Activated naive CD4-positive, alpha-beta T cell treated with anti-CD3 and anti-CD28 coated beads, Interleukin-2, amount 50 U/mL, for 72 hours (primary cell): ENCODE results near the gene PRRG1. TPM values are rescaled to one million over a fixed set of nuclear protein-coding genes. Genes with fewer than 3 reads are reported as not detected.
"Not testable (repeated sequence)": the region's sequence is repeated elsewhere in the genome, so short reads cannot be mapped to it uniquely, and the experiment has no call there.

ENCODE experiments used
- ATAC-seq, 2 donors: fragments of 150-1000 bp; cut with Tn5 transposase; 2 replicates each; pipeline ENCODE4 v1.10.0; 2021; ENCODE audit warnings: mild to moderate bottlenecking in 2 of 2, moderate library complexity in 2 of 2
- DNase-seq, 2 donors: peaks; one replicate each; pipeline ENCODE4 v3.0.0; 2021 to 2022; ENCODE audit warnings: low spot score in 2 of 2
- H3K27ac Mint-ChIP-seq, 2 donors: one replicate each; pipeline ENCODE4 v1.8.0; 2022; ENCODE audit warnings: mild to moderate bottlenecking in 2 of 2, mixed read lengths in 2 of 2
- H3K36me3 Mint-ChIP-seq, 2 donors: one replicate each; pipeline ENCODE4 v1.8.0; 2022; ENCODE audit warnings: mixed read lengths in 2 of 2
- H3K9me3 Mint-ChIP-seq, 2 donors: one replicate each; pipeline ENCODE4 v1.8.0; 2022; ENCODE audit warnings: mixed read lengths in 2 of 2
- total RNA-seq, 2 donors: library from RNA; stranded (reverse); gene quantifications; one replicate each; pipeline ENCODE4 v1.2.3, GENCODE V29; 2022

The PRRG1 gene
- total RNA-seq, 2 donors from 2014 or later: not detected

DNA sequence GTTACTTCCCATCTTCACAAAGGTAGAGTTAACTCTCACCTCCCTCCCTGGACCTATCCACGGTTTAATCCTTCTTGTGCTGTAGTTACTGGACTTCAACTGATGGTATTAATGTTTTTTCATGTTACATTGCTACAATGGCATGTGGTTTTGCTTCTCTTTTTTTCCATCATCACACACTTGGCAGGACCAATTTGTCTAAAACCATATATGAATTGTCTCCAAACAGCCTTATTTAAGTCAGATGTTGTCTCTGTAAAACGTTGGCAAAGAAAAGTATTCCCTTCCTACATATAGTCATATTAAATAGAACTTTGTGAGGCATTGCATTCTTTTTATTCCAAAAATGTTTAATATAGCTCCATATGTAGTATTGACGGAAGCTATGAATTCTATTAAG lies 15.5 kb downstream of the PRRG1 start:
- Mint-ChIP-seq H3K9me3 (peaks cover 0 to 4% of the 10 kb centered on the region in 2 donors), H3K27ac (no peak overlapping the region), H3K36me3 (no peaks in the 10 kb centered on the region)
- ATAC-seq (no peak), DNase-seq (no peak)

DNA sequence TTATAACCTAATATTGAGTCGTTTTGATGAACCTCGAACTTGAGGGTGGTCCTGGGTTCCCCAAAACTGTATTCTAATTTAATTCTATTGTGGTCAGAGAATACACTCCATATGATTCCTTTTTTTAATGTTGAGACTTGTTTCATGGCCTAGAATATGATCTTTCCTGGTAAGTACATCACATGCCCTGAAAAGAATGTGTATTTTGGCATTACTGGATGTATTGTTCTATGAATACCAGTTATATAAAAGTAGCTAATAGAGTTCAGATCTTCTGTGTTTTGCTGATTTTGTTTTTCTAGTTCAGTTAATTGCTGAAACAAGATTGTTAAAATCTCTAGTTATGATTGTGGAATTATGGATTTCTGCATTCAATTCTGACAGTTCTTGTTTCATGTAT lies 18.8 kb downstream of the PRRG1 start:
- Mint-ChIP-seq H3K27ac (no peak overlapping the region), H3K36me3 (no peaks in the 10 kb centered on the region), H3K9me3 (no peaks in the 10 kb centered on the region)
- ATAC-seq (no peak), DNase-seq (no peak)

DNA sequence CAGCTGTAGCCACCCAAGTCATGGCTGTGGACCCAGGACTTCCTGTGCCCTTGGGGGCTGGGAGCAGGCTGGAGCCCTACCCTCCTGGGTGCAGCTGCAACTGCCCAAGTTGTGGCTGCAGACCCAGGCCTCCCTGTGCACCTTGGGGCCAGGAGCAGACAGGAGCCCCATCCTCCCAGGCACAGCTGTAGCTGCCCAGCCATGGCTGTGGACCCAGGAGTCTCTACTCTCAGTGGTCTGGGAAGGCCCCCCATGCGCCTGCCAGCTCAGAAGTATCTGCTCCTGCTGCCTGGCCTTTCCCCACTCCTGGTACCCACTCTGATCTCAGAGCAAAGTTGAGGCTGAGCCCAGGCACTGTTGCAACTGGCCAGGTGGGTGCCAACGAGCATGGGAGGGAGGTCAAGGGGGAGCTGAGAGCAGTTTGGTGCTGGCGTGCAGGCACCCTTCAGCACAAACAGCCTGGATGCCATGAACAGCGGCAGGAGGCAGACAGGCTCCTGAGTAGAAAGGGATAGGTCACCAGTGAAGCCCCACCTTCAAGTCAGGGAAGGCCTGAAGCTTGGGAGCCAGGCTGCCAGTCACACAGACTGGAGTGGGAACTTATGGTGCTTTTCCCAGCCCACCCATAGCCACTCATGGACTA lies 21.5 kb downstream of the PRRG1 start:
- Mint-ChIP-seq H3K36me3 (no peaks in the 10 kb centered on the region), H3K9me3 (no peaks in the 10 kb centered on the region), H3K27ac (no peak overlapping the region)
- no peak for DNase-seq
- ATAC-seq: no peak

DNA sequence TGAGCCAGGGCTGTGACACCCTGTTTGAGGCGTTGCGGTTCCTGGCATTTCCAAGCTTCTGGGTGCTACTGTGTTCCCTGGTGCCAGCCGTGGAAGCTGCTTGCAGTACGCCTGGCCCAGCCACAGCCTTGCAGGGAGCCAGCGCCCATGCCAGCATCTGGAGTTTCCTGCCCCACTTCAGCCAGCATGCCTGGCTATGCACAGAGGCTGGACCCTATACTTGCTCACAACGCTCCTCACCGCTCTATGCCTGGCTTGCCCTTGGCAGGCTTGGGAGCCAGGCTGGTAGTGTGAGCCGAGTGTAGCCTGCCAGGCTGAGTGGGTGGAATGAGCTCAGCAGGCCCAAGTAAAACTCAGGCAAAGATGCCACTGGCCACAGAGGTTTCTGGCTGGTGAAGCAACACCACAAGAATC lies 22.4 kb downstream of the PRRG1 start:
- DNase-seq (no peak), ATAC-seq (no peak)
- Mint-ChIP-seq H3K36me3 (no peaks in the 10 kb centered on the region), H3K27ac (no peak overlapping the region), H3K9me3 (no peaks in the 10 kb centered on the region)

DNA sequence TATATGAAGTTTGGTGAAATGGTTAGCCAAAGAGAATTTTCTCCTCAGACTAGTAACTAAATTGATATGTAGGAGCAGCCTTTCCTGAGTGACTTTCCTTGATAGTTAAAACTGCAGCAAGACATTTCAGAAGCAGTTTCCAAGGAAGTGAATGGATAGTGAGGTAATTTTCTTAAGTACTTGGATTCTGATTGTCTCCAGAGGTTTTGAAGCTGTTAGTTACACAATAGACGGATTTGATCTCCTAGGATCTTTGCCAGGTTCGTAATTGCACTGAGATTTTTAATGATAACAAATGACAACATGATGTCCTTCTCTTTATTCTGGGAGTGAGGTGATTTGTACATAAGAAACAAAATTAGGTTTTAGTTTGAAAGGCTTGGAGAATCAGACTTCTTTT lies 29.2 kb downstream of the PRRG1 start:
- Mint-ChIP-seq H3K36me3 (no peaks in the 10 kb centered on the region), H3K27ac (no peak overlapping the region), H3K9me3 (no peaks in the 10 kb centered on the region)
- ATAC-seq (no peak), DNase-seq (no peak)

DNA sequence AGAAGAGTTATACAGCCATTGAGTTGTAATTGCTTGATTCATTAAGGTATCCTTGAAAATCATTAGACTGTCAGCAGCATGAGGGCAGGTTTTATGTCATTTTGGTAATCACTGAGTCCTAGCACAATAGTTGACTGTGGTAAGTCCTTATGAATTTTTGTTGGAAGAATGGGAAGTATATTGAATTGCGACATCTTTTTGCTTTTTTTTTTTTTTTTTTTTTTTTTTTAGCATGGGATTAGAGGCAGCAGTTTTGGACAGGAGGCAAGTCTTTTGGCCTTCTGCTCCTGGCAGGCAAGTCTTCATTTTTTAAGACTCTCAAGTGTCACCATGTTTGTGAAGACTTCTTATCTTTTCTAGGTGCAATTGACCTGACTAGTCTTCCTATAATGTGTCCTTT lies 29.7 kb downstream of the PRRG1 start:
- Mint-ChIP-seq H3K9me3 (no peaks in the 10 kb centered on the region), H3K27ac (no peak overlapping the region), H3K36me3 (no peaks in the 10 kb centered on the region)
- DNase-seq (no peak), ATAC-seq (no peak)

DNA sequence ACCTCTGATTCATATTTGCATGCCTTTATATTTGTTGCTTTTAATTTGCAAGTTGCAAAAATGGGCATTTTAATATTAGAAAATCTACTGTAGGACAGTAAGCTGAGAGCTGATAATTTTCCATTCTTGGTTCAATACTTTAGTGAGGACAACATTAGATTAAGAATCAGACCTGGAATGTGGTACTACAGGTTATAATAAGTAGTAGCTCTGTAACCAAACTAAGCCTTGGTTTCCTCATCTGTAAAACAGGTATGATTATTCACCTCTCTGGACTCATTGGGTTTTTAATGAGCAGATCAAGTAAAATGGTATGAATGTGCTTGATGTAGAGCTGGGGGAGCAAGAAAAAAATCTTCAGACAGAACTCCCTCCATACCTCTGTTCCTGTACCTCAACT lies 31.1 kb downstream of the PRRG1 start:
- H3K36me3 Mint-ChIP-seq: no peaks in the 10 kb centered on the region
- H3K27ac Mint-ChIP-seq: no peak overlapping the region
- no peak for ATAC-seq
- no peaks in the 10 kb centered on the region for H3K9me3 Mint-ChIP-seq
- DNase-seq: no peak

DNA sequence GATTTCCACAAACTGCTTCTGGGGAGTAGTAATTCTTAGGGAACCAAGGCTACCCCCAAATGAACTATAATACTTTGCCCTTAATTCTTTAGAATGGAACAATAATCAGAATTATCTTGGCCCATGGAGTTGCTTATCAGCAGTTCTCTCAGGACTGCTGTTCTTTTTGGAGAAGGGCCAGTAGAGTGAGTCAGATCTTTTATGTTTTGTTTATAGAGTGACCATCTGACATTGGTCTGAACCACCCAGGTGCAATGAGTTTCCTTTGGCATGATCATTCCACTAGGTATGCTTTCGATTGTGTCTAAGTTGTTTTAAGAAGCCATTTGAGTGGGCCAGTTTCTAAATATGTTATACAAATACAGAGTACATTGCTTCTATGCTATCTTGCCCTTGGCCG lies 31.8 kb downstream of the PRRG1 start:
- no peak for DNase-seq
- no peak overlapping the region for H3K27ac Mint-ChIP-seq
- no peaks in the 10 kb centered on the region for H3K36me3 Mint-ChIP-seq
- no peaks in the 10 kb centered on the region for H3K9me3 Mint-ChIP-seq
- ATAC-seq: no peak

DNA sequence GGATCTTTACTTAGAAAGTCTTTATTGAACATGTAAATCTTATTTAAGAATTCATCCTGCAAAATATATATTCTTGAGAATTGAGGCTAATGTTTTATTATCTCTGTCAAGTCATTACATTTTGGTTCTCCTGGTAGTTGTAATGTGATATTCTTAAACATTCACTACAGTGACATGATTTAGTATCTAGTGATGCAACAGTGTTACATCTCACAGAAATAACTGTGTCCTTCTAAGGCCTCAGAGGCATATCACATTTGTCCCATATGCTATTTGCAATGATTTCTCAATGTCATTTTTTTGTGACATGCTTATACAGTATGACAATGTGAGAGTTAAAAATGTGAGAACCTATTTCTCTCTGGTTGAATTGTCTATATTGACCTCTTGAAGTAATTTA lies 34.1 kb downstream of the PRRG1 start:
- no peak for ATAC-seq
- Mint-ChIP-seq H3K27ac (no peak overlapping the region), H3K36me3 (no peaks in the 10 kb centered on the region), H3K9me3 (no peaks in the 10 kb centered on the region)
- no peak for DNase-seq

DNA sequence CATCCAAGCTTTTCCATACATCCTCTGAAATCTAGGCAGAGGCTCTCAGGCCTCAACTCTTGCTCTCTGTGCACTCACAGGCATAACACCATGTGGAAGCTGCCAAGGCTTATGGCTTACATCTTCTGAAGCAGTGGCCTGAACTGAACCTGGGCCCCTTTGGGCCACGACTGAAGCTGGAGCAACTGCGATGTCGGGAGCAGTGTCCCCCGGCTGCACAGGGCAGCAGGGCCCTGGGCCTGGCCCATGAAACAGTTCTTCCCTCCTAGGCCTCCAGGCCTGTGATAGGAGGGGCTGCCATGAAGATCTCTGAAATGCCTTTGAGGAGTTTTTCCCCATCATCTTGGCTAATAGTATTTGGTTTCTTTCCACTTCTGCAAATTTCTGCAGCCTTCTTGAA lies 39.2 kb downstream of the PRRG1 start:
- Mint-ChIP-seq H3K36me3 (no peaks in the 10 kb centered on the region), H3K9me3 (no peaks in the 10 kb centered on the region), H3K27ac (no peak overlapping the region)
- DNase-seq (no peak), ATAC-seq (no peak)

DNA sequence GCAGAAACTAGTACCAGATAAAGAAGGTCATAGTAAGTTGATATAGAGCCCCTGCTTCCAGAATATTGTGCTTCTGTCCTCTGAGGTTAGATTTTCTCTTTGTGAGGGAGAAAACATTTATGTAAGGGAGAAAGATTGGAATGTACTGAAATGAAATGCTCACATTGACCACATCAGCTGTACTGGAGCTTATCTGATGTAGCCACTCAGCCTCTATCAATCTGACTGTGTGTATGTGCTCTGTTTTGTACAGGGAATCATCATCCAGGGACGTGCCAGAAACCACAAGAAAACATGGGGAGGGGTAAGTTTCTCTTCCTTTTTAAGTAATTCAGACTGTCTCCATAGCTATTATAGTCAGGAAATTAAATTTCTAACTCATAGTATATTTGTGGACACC lies 56.8 kb downstream of the PRRG1 start:
- no peak for DNase-seq
- no peak overlapping the region for H3K27ac Mint-ChIP-seq
- no peak for ATAC-seq
- no peaks in the 10 kb centered on the region for H3K36me3 Mint-ChIP-seq
- no peaks in the 10 kb centered on the region for H3K9me3 Mint-ChIP-seq

DNA sequence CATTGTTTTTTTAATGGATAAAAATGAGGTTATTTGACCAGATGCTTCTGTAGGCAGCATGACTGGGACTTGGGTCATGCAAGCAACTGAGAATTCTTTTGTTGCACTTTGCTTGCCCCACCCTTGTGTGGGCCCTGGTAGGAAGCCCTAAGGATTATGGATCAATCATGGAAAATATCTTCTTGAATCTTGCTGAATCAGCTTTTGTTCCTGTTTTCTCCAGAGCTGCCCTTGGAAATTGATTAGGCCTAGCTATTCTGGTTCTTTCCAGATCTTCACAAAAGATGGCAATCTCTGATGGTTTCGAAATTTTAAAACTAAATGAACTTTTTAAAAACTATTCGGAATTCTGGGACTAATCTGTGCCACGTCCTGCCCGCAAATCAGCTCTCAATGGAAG lies 58.6 kb downstream of the PRRG1 start:
- ATAC-seq (no peak), DNase-seq (no peak)
- H3K27ac Mint-ChIP-seq: no peak overlapping the region
- no peaks in the 10 kb centered on the region for H3K9me3 Mint-ChIP-seq
- H3K36me3 Mint-ChIP-seq: no peaks in the 10 kb centered on the region

DNA sequence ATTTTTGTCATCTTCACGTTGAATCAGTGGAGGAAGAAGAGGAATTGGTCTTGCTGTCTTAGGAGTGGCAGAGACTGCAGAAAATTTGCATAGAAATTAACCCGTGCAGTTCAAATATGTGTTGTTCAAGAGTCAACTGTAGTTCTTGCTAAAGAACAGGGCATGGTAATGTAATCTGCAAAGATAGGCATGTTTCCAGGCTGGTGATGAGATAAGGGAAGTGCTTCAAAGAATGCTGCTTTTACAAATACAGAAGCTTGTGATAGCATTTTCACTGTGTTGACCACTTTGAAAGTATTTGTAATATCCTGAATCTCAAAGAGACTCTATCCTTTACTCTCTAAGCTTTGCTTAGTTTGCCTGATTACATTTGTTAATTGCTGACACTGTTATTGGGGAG lies 60.1 kb downstream of the PRRG1 start:
- ATAC-seq (no peak), DNase-seq (no peak)
- Mint-ChIP-seq H3K36me3 (no peaks in the 10 kb centered on the region), H3K9me3 (no peaks in the 10 kb centered on the region), H3K27ac (no peak overlapping the region)

DNA sequence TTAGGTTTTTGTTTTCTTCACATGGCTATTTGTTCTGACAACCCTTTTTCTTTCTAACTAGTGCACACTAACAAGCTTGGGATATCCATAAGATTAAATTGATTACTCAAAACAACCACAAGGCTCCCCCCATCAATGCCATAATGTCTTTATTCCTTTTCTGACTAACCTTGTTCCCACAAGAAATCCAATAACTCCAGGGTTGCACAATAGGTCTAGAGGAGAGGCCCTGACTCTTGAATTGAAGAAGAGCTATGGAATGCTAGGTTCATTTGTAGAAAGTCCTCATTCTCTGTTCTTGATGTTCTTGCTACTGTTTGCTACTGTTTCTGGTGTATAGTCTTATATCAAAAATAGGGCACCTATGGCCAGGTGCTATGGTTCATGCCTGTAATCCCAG lies 71.0 kb downstream of the PRRG1 start:
- no peaks in the 10 kb centered on the region for H3K9me3 Mint-ChIP-seq
- no peak overlapping the region for H3K27ac Mint-ChIP-seq
- DNase-seq (no peak), ATAC-seq (no peak)
- H3K36me3 Mint-ChIP-seq: no peaks in the 10 kb centered on the region

DNA sequence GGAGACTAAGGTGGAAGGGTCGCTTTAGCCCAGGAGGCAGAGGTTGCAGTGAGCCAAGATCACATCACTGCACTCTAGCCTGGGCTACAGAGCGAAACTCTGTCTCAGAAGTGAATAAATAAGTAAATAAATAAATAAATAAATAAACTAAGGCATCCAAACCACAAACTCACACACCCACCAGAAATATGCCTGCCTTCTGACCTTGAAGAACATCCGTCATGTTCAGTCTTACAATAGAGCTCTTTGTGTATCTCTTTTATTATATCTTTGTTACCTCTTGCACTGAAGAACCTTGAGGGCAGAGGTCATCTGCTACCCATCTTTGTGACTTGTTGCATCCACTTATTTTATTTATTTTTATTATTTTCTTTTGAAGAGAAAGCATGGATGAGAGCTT lies 71.6 kb downstream of the PRRG1 start:
- H3K27ac Mint-ChIP-seq: no peak overlapping the region
- no peak for ATAC-seq
- no peaks in the 10 kb centered on the region for H3K36me3 Mint-ChIP-seq
- H3K9me3 Mint-ChIP-seq: no peaks in the 10 kb centered on the region
- DNase-seq: no peak

DNA sequence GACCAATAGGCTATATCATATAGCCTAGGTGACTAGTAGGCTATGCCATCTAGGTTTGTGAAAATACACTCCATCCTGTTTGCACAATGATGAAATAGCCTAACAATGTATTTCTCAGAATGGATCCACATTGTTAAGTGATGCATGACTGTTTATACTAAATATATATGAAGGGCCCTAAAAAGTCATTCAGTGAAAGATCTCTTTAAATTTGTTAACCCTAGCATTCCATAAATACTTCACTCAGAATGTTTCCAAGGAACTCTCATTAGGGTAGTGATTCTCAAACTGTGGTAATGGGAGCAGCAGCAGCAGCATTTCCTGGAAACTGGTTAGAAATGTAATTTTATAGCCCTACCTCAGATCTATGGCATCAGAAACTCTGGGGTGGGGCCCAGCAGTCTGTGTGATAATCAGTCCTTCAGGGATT lies 74.9 kb downstream of the PRRG1 start:
- ATAC-seq (no peak), DNase-seq (no peak)
- H3K27ac Mint-ChIP-seq: no peak overlapping the region
- H3K9me3 Mint-ChIP-seq: no peaks in the 10 kb centered on the region
- H3K36me3 Mint-ChIP-seq: no peaks in the 10 kb centered on the region

DNA sequence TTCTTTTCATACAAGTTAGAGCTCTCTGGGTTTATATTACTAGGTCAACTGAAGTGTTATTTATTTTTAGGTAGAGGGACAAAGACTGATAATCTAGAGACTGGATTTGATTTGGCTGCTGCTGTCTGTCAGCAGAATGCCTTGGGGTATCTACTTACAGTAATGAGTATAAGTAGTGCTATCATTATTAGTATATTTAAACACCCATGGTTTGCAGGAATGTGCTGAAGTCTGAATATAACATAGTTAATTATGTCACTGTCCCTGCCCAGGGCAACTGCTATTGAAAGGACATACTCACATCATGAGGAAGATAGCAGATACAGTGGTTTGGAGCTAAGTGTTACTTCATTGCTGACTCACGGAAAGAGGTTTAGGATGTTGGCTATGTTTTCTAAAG lies 76.2 kb downstream of the PRRG1 start:
- DNase-seq (no peak), ATAC-seq (no peak)
- H3K27ac Mint-ChIP-seq: no peak overlapping the region
- no peaks in the 10 kb centered on the region for H3K36me3 Mint-ChIP-seq
- H3K9me3 Mint-ChIP-seq: no peaks in the 10 kb centered on the region

DNA sequence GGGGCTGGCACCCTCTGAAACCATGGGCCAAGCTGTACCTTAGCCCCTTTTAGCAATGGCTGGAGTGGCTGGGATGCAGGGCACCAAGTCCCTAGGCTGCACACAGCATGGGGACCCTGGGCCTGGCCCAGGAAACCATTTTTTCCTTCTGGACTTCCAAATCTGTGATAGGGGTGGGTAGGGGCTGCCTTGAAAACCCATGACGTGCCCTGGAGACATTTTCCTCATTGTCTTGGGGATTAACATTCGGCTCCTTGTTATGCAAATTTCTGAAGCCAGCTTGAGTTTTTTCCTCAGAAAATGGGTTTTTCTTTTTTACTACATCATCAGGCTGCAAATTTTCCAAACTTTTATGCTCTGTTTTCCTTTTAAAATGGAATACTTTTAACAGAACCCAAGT lies 79.8 kb downstream of the PRRG1 start:
- ATAC-seq, H3K36me3 Mint-ChIP-seq, H3K27ac Mint-ChIP-seq, H3K9me3 Mint-ChIP-seq, DNase-seq: not testable (repeated sequence)

DNA sequence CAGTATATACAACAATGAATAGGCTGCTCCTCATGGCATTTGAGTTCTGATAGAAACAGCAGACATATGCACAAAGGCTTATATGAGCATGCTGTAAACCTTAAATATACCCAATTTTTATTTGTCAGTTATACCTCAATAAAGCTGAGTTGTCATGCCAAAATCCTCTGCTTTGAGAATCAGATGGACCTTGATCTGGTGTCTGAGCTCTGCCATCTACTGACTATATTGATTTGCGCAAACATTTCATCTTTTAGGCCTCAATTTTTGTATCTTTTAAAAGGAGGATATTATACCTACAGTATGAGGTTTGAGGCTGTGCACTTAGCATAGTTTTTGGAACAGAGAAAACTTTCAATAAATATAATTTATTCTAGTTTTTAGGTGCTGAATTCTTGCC lies 85.2 kb downstream of the PRRG1 start:
- no peak for DNase-seq
- H3K36me3 Mint-ChIP-seq: no peaks in the 10 kb centered on the region
- peaks cover 0 to 5% of the 10 kb centered on the region in 2 donors for H3K9me3 Mint-ChIP-seq

More for the DNA sequence above, 85.2 kb downstream of the PRRG1 start:
- ATAC-seq: no peak
- H3K27ac Mint-ChIP-seq: no peak overlapping the region
